Progenitor cell of endocrine pancreas (in vitro differentiated cells): ENCODE measurements around the gene TBC1D1. TPM values are rescaled to one million over a fixed set of nuclear protein-coding genes. Genes with fewer than 3 reads are reported as not detected.

Source experiments
- DNase-seq: peaks from one replicate; pipeline ENCODE4 v3.0.0; 2021; ENCODE audit warnings: low spot score; ENCODE audit not compliant: unreplicated experiment
- H3K27ac Mint-ChIP-seq: 2 replicates; pipeline ENCODE4 v1.8.0; 2021; ENCODE audit warnings: mild to moderate bottlenecking, moderate library complexity, mixed read lengths
- H3K27me3 Mint-ChIP-seq: 2 replicates; pipeline ENCODE4 v1.8.0; 2021; ENCODE audit warnings: mixed read lengths
- H3K36me3 Mint-ChIP-seq: 2 replicates; pipeline ENCODE4 v1.8.0; 2022; ENCODE audit warnings: mixed read lengths; ENCODE audit not compliant: insufficient read depth
- H3K4me1 Mint-ChIP-seq: 2 replicates; pipeline ENCODE4 v1.8.0; 2021; ENCODE audit warnings: low read depth, mixed read lengths
- H3K4me3 Mint-ChIP-seq: 2 replicates; pipeline ENCODE4 v1.8.0; 2021; ENCODE audit warnings: low read depth, mild to moderate bottlenecking, moderate library complexity, mixed read lengths
- H3K9me3 Mint-ChIP-seq: 2 replicates; pipeline ENCODE4 v1.8.0; 2021; ENCODE audit warnings: low read depth, mixed read lengths
- total RNA-seq: library from RNA; stranded (reverse); gene quantifications from 2 replicates; pipeline ENCODE4 v1.2.1, GENCODE V29; 2021
- TF ChIP-seq, protein P1 (sequence below): fragments of 200-600 bp; sonication (generic); IDR thresholded peaks from one replicate; pipeline ENCODE4 v1.5.0; 2021; ENCODE audit warnings: antibody characterized with exemption, mild to moderate bottlenecking; ENCODE audit not compliant: unreplicated experiment

The TBC1D1 gene
- total RNA-seq, 1 donor from 2014 or later = 138 TPM

DNA sequence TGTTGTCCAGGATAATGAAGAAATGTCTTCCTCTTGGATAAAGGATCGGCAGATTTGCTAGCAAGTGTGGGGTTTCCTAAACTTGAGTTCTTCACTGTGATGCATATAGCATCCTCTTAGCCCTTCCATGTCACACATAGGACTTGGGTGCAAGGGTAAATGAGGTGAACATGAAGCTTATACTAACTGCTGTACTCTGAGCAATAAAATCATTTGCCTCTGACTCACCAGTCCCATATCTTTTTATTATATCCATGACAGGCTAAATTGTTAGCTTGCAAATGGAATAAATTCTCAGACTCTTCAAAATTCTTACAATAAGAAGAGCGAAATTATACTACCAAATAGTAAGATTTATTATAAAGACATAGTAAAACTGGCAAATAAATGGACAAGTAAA lies 14.7 kb upstream of the TBC1D1 start:
- H3K27me3 Mint-ChIP-seq = no peaks in the 10 kb centered on the region
- H3K4me3 Mint-ChIP-seq = no peak overlapping the region
- H3K9me3 Mint-ChIP-seq = no peaks in the 10 kb centered on the region
- no peak overlapping the region for H3K27ac Mint-ChIP-seq
- TF ChIP-seq, protein P1, sequence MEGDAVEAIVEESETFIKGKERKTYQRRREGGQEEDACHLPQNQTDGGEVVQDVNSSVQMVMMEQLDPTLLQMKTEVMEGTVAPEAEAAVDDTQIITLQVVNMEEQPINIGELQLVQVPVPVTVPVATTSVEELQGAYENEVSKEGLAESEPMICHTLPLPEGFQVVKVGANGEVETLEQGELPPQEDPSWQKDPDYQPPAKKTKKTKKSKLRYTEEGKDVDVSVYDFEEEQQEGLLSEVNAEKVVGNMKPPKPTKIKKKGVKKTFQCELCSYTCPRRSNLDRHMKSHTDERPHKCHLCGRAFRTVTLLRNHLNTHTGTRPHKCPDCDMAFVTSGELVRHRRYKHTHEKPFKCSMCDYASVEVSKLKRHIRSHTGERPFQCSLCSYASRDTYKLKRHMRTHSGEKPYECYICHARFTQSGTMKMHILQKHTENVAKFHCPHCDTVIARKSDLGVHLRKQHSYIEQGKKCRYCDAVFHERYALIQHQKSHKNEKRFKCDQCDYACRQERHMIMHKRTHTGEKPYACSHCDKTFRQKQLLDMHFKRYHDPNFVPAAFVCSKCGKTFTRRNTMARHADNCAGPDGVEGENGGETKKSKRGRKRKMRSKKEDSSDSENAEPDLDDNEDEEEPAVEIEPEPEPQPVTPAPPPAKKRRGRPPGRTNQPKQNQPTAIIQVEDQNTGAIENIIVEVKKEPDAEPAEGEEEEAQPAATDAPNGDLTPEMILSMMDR = no peak
- no peak for DNase-seq
- peaks cover 1% of the 10 kb centered on the region for H3K36me3 Mint-ChIP-seq
- H3K4me1 Mint-ChIP-seq = no peaks in the 10 kb centered on the region

GRCh38 chr4:37879365-37879764 lies 11.5 kb upstream of the TBC1D1 start:
- Mint-ChIP-seq H3K4me3 (no peak overlapping the region), H3K9me3 (no peaks in the 10 kb centered on the region), H3K27me3 (peaks cover 14% of the 10 kb centered on the region), H3K36me3 (no peaks in the 10 kb centered on the region), H3K27ac (no peak overlapping the region), H3K4me1 (no peaks in the 10 kb centered on the region)
- no peak for DNase-seq
- TF ChIP-seq, protein P1 = no peak

GRCh38 chr4:37881811-37882210 lies 9.1 kb upstream of the TBC1D1 start:
- no peak for DNase-seq
- no peaks in the 10 kb centered on the region for H3K9me3 Mint-ChIP-seq
- H3K27ac Mint-ChIP-seq = no peak overlapping the region
- H3K27me3 Mint-ChIP-seq = peaks cover 20% of the 10 kb centered on the region
- TF ChIP-seq, protein P1 = no peak
- peaks cover 2% of the 10 kb centered on the region for H3K4me1 Mint-ChIP-seq
- no peak overlapping the region for H3K4me3 Mint-ChIP-seq
- H3K36me3 Mint-ChIP-seq = no peaks in the 10 kb centered on the region

DNA sequence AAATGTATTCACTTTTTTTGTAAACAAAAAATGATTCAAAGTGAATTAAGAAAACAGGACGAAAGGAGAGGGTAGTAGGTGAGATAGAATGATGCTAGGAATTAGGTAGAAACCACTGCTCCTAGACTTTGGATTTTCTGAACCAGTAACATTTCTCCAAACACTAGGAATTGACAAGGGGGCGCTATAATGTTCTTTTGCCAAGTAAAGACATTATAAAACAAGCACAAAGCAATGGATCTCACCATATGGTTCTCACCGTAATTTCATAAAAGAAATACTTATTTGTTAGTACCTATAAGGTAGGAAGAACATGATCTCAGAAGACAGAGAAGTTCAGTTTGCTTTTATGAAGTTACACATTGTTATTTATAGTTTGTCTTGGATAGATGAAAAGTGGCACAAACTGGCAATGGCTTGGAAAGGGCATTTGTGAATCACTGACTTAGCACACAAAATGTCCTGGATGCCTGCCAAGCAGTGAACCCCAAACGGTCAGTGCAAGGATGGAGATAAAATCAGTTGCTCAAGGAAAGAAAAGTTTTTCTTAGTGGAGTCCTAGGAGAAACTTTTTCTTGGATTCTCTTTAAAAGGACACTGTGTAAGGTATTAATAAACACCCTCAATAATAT lies 8.1 kb upstream of the TBC1D1 start:
- DNase-seq = no peak
- H3K4me1 Mint-ChIP-seq = peaks cover 2% of the 10 kb centered on the region
- H3K4me3 Mint-ChIP-seq = no peak overlapping the region
- peaks cover 27% of the 10 kb centered on the region for H3K27me3 Mint-ChIP-seq
- TF ChIP-seq, protein P1 = no peak
- no peaks in the 10 kb centered on the region for H3K9me3 Mint-ChIP-seq
- H3K36me3 Mint-ChIP-seq = no peaks in the 10 kb centered on the region
- H3K27ac Mint-ChIP-seq = no peak overlapping the region

- Mint-ChIP-seq H3K4me1 (peaks cover 3% of the 10 kb centered on the region), H3K9me3 (no peaks in the 10 kb centered on the region), H3K4me3 (no peak overlapping the region)
Measured at GRCh38 chr4:37884855-37885487, 5.9 kb upstream of the TBC1D1 start.

More at GRCh38 chr4:37884855-37885487, 5.9 kb upstream of the TBC1D1 start:
- H3K27ac Mint-ChIP-seq = no peak overlapping the region
- no peak for DNase-seq
- H3K27me3 Mint-ChIP-seq = peaks cover 49% of the 10 kb centered on the region
- no peaks in the 10 kb centered on the region for H3K36me3 Mint-ChIP-seq
- TF ChIP-seq, protein P1 = no peak
